Ramos (cell line): ENCODE measurements around the gene TXNDC2.
"Not testable (repeated sequence)": the region's sequence is repeated elsewhere in the genome, so short reads cannot be mapped to it uniquely, and the experiment has no call there.

Experiments used
- in situ Hi-C: fragments of 300-500 bp; cut with MboI; formaldehyde crosslinking; loops from one replicate; pipeline ENCODE4 v1.14.3; 2022; ENCODE audit warnings: low sequenced_read_pairs; ENCODE audit not compliant: unreplicated experiment

The TXNDC2 gene

DNA sequence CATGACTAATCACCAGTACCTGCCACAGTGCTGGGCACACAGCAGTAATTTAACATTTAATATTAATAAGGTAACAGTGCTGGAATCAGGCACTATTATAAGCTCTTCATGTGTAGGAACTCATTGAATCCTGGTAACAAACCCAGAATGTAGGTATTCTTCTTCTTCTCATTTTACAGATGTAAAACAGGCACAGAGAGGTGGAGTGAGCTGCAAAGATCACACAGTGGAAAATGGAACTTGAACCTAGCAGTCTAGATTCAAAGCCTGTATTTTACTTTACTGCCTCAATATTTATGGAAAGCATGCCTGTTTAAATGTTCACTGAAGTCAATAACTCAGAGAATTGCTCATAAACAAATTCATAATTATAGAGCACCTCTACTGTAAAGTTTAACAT, 24.3 kb downstream of the TXNDC2 start:
- in situ Hi-C loops = no loop called here

DNA sequence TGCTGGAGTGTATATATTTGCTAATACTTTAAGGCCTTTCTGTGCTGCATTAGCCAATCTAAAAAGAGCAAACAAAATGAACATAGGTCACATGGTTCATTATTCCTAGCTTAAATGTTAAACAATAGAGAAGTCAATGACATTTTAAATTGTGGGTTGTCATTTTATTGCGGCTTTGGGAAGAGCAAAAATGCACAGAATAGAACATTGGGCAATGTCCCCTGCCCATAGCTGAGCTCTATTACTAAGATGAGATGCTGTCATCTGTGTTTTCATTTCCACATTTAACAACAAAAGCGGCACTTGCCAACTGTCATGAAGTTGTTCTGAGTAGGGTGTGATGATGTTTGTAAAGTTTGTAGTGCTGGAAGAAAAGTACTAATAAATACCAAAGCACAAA, 24.9 kb downstream of the TXNDC2 start:
- in situ Hi-C loops = no loop called here

DNA sequence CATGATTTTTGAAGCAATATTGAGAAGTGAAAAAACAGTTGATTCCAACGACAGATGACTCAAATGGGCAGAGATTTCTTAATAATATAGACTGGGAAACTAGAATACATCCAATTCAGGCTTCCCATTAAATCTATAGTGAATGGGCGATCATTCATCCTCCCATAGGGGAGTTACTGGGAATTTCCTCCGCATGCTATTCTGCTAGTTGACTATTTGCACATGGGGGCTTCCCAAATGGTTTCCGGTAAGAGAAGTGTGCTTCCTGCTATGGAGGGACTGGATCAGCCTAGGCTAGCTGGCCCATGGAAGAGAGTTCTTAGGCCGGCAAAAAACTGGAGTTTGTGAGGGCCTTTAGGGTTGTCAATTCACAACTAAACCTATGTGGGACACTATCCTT, 25.5 kb downstream of the TXNDC2 start:
- in situ Hi-C loops = no loop called here

DNA sequence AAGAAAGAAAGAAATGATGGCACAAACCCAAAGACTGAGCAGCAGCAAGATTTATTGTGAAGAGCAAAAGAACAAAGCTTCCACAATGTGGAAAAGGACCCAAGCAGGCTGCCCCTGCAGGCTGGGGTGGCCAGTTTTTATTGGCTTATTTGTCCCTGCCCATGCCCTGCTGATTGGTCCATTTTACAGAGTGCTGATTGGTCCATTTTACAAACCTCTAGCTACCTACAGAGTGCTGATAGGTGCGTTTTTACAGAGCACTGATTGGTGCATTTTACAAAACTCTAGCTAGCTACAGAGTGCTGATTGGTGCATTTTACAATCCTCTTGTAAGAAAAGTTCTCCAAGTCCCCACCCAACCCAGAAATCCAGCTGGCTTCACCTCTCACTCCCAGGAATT, 26.5 kb downstream of the TXNDC2 start:
- in situ Hi-C loops = not testable (repeated sequence)

DNA sequence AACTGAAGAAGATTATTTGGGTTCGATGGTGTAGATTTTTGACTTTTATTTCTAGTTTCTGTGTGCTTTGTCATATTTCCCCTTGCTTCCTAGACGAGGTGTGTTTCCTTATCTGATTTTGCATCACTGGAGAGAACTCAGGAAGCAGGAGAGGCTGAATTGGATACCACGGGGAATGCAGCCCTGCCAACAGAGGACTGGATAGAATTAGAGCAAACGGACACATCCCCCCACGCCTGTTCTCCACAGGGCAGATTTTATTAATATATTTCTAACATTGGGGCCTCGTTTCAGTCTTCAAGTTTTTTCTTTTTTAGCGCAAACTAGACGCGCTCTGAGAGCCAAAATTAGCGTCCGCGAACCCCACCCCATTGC, 27.4 kb downstream of the TXNDC2 start:
- in situ Hi-C loops = no loop called here

DNA sequence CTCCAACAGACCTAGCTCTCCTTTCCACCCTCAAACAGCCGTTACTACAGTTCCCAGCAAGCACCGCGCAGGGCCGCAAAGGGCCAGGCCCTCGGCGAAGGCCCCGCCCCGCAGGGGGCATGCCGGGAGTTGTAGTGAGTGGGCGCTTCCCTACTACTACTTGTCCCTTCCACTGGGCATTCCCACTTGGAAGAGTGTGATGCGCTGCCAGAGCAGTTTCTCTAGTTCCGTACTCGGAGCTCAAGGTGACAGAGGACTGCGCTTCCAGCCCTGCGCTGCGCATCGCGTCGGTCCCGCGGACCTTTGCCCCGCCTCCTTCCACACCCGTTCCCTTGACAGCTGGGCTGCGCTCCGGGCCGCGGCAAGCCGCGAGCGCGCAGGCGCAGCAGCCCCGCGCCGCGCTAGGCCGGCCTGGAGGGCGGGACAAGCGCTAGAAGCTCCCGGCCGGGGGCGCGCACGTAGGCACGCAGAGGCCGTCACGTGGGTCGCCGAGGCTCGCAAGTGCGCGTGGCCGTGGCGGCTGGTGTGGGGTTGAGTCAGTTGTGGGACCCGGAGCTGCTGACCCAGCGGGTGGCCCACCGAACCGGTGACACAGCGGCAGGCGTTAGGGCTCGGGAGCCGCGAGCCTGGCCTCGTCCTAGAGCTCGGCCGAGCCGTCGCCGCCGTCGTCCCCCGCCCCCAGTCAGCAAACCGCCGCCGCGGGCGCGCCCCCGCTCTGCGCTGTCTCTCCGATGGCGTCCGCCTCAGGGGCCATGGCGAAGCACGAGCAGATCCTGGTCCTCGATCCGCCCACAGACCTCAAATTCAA, 28.0 kb downstream of the TXNDC2 start, which contains the start of gene VAPA:
VAPA (plus strand) TSS at position 491 of the 808 bp plus-strand sequence; CDS start at position 732, 241 bp downstream.
- in situ Hi-C loops = no loop called here

DNA sequence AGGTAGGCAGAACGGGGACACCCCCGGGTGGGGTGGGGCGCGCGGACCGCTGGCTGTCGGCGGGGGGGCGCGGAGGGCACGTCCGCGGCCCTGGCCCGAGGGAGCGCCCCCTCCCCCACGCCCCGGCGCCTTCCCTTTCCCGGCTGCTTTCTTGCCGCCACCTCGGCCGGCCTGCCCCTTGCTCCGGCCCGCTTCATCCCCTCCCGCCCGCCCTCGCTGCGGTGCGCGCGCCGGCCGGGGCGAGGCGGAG, 28.5 kb downstream of the TXNDC2 start:
- in situ Hi-C loops = no loop called here

DNA sequence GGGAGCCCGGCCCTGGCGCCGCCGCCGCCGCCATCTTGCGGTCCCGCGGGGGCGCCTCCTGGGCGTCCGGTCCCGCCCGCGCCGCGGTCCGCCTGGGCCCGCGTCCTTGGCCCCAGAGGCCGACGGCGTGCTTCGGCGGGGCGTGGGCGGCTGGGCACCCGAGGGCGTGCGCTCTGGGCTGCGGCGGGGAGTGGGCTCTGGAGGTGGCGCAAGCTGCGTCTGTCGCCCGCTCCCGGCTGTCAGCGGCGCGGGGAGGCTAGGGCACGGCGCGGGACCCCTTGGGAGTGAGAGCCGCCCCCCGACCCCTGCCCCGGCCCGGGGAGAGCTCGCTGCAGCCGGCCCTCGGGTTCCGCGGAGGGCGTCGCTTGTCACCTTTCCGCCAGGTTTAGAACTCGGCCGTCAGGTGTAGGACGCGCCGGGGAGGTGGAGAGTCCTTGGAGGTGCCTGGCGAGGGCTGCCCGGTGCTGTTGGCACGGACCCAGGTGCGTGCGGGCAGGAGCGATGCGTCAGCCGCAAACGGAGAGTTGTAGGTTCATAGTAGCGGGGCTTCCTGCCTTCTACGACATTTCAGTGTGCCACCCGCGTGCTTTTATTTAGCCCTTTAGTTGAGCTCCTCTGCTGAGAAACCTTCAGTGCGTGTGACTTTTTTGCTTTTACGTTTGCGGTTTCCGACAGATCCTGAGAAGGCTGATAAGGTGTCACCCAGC, 29.0 kb downstream of the TXNDC2 start:
- in situ Hi-C loops = no loop called here

DNA sequence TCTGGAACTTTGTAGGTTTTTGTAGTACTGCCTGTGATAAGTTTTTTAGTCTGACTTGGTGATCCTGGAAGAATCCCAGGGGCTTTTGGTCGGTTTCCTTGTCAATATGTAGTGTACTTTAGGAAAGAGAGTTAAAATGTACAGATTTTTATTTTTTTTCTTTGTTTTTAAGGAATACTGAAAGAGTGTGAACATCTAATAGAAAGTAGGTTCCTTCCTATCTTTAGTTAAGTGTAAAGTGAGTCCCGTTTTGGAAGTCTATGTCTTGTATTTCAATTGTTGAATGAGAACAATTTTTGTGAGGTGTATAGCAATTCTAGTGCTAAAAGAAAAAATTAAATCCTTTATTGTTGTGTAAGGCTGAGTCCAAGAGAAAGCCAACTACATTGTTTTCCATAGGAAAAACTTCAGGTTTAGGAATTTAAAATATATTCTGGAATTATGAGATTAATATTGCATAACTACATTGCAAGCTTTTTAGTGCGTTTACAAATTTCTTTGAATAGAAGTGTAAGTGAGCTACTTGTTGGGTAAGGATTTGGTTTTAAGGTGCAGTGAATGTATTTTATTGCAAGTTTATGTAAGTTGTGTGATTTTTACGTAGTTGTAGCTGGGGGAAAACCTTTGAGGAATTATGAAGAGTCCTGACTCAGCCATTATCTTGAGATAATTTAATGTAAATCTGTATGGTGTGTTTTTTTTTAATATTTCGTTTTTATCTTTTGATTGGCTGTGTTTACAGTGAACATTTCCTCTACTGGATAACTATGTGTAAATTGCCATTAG, 29.7 kb downstream of the TXNDC2 start:
- in situ Hi-C loops = no loop called here

DNA sequence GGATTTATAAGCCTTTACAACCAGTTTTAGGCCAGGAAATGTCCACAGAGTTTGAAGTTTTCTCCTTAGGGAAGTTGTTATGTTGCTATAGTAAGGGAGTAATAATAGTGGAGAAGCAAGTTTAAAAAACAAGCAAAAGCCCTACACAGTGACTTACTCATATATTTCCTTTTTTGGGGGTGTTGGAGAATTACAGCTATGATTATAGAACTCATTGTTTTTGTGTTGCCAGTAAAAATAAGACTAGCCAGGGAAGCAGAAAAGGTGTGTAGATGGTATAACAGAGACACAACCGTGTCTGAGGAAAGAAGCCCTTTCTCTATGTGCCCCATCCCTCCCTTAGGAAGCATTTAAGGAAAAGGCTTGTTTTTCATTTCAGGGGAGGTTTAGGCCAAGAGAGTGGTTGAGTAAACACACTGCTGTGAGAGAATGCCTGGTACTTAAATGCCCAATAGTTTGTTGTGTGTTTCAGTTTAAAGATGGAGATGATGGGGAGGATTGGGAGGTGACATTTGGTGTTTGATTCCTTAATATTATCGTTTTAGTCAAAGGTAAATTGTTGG, 30.4 kb downstream of the TXNDC2 start:
- in situ Hi-C loops = no loop called here

DNA sequence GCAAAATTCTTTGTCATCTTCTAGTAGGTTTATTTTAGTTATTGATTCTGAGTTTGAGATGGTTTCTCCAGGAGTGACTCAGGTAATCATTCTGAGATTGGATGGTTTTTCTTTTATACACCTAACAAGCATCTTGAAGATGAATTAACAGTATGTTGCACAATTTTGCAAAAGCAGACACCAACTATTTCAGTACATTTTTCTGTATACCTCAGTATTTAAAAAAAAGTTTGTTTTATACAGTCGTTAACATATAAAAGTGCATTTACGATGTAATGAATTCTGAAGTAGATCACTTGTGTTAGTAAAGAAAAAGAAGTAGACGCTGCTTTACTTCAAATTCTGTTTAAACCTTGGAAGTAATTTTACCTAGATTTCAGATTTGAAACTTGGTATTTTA, 31.0 kb downstream of the TXNDC2 start:
- in situ Hi-C loops = no loop called here

DNA sequence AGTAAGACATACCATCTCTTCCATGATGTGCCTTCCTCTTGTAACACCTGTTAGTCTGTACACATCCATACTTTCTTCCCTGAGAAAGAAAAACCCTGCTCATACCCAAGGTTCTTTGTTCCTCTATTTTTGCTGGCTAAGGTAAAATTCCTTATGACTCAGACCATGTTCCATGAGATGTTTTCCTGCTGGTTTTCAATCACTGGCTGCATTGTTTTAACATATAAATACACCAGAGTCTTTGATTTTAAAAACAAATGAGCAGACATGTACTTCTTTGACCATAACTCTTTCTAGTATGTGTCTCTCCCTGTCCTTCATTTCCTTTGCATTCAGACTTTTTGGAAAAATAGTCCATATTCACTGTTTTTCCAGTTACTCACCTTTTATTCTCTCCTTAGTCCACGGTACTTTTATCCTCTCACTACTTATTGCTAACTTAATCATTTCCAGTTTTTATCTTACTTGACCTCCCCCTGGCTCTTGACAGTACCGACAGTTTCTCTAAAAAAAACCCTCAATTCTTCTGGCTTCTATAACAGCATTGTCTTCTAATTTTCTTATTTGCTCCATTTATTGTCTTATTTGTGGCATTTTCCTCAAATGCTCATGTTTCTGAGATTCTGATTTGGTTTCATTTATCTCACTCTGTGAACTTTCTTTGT, 32.4 kb downstream of the TXNDC2 start:
- in situ Hi-C loops = no loop called here

DNA sequence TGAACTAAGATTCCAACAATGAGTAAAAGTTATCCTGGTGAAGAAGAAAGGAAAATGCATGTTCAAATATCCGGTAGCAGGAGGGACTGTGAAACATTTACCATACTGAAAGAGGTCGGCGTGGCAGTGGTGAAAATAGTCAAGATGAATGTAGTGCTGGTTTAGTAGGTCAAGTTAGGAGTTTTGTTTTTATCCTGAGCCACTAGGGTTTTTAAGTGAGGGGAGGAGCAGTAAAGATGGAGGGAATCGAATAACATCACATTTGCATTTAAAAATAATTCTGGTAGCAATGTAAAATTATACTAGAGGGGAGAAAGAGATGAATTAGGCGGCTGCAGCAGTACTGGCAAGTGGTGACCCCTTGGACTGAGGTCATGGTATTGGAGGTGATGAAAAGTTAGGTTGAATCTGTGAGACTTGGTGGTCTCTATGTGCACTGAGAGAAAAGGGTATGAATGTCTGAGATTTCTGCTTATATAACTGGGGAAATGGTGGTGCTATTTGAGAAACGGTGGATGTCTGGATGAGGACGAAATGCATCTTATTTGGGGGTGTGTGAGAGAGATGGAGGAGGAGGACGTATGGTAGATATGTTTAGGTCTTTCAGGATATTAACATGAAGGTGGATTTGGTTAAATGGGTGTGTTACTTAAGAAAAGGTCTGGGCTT, 33.9 kb downstream of the TXNDC2 start:
- in situ Hi-C loops = no loop called here

DNA sequence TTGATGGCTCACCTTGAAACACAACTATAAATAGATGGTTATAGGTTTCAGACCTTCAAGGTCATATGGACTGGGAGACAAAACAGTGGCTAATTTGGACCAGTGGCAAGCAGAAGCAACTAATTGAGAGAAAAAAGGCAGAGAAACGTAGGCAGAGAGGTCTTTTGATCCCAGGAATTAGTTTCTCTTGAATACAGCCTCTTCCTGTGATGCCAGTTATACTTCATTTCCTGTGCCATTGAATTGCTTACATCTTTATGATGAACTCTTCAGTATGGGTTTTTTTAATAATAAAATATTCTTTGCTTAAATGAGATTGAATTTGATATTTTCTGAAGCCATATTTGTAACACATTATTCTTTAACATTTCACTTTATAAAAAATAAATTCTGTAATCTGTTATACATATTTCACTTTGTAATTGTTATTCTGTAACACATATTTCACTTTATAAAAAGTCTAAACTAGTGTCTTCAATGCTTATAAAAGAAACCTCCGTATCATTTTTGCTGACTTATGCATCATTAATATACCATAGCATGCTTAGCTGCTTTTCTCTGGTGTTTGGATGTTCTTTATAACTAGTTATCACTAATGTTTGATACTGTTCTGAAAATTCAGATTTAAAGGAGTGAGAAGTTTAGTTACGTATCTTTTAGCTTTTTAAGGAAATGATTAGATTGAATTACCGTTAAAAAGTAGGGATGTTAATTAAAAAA, 37.0 kb downstream of the TXNDC2 start:
- in situ Hi-C loops = no loop called here

DNA sequence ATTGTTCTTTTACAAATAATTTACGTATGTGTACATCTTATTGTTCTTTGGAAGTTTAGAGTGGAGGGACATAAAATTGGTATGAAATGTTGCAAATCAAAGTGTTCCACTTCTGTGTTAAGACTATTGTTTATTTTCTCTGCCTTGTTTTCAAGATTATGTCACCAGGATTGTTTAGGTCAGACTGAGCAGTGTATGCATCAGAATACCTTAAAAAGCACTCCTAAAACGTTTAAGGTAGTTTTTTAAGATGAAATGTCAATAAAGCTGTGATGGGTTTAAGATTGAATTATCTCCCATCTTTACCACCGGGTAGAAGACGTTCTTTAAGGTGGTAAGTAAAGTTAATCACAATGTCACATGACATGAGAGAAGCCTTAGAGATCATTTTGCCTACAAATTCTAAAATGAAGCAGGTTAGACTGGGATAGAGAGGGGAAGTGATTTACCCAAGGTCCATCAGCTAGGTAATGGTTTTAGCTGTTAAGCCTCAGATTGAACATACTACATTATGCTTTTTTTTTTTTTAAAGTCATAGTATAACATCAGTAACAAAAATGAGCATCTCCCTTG, 38.7 kb downstream of the TXNDC2 start:
- in situ Hi-C loops = no loop called here

DNA sequence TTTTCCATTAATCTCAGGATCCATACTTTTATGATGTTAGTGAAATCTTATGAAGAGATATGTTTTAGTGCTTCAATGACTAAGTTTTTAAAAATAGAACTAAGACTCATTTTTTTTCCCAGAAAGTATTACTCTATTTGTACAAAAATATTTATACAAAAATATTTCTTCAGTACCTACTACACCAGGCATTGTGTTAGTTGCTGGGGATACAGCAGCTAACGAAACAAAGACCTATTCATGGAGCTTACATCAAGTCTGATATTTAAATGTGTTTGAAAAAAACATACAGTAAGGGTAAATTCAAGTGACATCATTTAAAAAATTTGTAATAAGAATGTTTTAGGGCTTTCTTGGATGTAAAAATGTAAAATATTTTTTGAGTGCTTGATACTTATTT, 39.6 kb downstream of the TXNDC2 start:
- in situ Hi-C loops = no loop called here

DNA sequence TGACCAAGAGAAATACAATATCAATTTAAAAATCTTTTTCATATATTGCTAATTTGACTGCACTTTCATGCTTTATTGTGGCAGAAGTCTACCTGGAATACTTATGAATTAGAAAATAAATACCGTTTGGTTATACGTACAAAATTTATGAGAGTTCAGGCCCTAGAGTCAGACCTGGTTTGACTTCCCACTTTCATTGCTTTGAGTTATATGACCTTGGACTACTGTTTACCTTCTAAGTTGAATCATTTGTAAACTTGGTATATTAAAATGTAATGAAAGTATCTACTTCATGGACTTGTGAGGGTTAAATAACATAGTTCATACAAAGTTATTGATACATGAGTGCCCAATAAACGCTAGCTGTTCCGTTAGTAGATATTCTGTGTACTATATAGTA, 40.0 kb downstream of the TXNDC2 start:
- in situ Hi-C loops = no loop called here

DNA sequence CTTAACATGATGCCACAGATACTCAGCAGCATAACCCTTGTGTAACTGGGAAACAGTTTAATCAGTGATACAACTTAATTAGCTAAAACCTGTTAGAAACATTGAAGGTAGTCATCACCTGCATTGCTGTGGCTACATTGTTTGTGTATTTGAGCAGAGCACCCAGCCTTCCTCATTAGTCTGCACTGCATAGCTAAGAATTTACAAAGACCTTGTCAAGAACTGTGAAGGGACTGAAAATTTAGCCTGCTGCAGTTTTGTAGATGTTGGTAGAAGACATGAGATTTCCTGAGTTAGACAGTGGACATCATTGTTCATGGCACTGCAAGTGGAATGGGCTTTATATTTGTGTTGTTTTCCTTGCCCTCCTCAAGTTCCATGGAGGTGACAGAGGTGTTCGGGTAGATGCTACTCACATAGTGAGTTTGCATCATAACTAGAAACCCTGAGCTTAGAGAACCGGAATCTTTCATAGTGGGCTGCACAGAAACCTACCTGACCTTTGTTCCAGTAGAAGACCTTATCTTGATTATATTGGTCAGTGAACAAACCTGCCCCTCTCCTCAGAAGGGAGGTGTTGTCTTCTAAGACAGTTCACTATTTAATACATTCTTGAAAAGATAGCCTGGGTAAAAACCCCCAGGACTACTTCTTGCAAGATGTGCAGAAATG, 40.6 kb downstream of the TXNDC2 start:
- in situ Hi-C loops = no loop called here
